ENCODE results near the gene TAC3.
"Not testable (repeated sequence)": the region's sequence is repeated elsewhere in the genome, so short reads cannot be mapped to it uniquely, and the experiment has no call there.

Gene TAC3

DNA sequence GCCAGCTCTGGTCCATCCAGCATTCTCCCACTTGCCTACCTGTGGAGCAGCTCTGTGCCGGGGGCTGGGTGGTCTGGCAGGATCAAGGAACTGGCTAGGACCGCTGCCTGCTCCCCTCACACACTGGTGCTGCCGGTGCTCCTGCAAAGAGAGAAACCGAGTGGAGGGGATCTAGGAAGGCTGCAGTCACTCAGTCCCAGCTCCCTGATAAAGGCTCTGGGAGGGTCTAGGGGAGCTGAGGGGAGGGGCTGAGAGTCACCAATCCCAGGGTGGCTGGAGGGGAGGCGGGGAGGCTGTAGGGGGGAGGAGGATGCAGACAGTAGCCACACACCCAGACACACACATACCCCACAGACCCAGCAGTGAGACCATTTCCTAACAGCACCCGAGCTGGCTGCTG is at the start of gene TAC3:
Gene TAC3, minus strand, starts transcription at position 182 of the 400 bp plus-strand sequence. CDS start 732 bp downstream, outside the sequence.
- no peak for DNase-seq (ENCODE audit: low read depth)

DNA sequence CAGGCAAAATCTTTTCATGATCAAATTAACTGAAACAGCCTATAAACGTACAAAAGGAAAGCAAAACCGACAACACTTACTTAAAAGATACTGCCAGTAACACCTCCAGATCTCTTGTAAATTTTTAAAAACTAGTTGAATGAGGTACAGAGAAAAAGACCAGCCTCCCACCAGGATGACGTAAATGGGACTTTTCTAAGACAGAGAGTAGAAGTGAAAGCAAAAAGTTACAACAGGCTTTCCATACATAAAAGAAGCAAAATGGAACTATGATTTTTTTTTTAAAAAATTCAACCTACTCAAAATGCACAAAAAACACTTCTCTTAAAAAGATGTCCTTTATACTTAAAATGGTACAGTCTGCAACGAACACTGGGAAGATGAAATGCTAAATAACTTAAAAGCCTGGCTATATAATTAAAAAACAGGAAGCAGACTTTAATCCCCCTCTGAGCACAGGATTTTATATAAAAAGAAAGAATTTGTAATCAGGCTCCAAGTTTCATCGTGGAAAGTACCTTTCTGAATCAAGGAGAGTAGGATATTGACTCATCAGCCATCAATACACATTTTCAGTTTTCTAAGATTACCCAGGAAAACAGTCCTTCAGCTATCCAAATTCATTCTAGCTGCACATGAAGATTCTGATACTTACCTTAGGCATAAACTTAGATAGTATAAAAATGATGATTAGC is 47.8 kb upstream of the TAC3 start:
- DNase-seq (ENCODE audit: low read depth), result no peak

DNA sequence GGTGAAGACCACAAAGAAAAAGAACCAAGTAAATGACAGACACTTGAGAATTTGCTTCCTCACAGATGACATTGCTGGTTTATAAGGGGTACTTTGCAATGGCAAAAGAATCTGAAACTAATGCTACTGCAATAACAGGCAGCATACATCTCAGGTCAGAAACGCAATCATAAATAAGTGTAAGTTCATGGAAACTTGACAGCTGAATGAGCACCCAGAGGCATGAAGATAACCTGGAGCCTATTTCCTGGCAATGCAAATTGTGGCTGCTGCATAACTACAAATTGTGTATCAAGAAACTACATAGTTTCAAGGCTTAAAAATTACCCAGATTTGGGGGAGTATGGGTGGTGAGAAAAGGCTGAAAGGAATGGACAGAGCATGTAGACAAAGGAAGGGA is 42.1 kb upstream of the TAC3 start:
- no peak for DNase-seq (ENCODE audit: low read depth)

DNA sequence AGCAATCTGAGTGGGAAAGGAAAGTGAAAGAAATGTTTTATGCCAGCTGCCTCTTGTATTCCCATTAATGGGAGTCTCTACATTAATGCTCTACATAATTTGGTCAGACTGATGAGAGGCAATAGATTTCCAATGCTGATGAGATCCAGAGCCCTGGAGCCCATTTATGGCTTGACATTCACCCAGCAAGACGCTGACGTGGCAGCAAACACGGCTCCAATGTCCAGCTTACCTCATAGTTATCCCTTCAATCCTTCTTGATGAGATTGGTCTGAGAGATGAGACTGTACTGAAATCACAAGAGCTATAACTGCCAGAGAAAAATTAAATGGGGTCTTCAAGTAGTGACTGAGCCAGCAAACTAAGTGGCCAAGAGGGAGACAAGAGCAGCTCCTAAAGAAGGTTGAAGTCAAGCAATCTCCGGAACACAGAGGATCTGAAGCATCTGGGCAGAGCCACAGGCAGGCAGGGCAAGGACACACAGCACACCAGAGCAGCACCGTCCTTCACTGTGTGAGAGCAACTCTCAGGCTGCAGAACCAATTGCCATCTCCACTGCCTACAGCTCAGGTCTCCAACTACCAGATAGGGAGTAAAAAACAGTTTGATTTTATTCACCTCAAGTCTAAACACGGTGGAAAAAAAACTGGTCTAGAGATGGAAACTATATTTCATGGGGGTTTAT is 40.9 kb upstream of the TAC3 start:
- no peak for DNase-seq (ENCODE audit: low read depth)

DNA sequence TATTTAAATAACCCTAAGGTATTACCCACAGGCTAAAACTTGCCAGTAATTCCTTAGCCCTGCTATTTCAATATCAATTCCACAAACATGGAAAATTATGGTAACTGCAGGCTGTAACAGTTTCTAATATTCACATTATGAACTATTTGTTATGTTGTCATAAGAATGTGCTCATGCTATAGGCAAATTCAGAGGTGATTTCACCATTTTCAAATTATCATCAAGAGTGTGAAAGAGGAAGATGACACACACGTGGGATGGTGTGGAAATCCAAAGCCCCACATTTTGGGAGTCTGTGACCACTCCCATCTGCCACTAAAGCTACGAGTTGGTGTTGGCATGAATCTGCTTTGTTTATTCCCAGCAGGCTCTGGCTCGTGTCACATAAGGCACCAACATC is 39.5 kb upstream of the TAC3 start:
- no peak for DNase-seq (ENCODE audit: low read depth)

DNA sequence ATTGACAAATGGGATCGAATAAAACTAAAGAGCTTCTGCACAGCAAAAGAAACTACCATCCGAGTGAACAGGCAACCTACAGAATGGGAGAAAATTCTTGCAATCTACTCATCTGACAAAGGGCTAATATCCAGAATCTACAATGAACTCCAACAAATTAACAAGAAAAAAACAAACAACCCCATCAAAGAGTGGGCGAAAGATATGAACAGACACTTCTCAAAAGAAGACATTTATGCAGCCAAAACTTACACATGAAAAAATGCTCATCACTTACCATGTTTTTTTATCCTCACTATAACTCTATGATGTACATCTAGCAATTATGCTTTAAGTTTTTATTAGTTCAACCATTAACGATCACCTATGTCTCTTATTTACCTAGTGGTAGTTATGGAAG is 37.6 kb upstream of the TAC3 start:
- DNase-seq (ENCODE audit: low read depth), result not testable (repeated sequence)

DNA sequence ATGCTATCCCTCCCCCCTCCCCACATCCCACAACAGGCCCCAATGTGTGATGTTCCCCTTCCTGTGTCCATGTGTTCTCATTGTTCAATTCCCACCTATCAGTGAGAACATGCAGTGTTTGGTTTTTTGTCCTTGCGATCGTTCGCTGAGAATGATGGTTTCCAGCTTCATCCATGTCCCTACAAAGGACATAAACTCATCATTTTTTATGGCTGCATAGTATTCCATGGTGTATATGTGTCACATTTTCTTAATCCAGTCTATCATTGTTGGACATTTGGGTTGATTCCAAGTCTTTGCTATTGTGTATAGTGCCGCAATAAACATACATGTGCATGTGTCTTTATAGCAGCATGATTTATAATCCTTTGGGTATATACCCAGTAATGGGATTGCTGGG is 36.8 kb upstream of the TAC3 start:
- not testable (repeated sequence) for DNase-seq (ENCODE audit: low read depth)

DNA sequence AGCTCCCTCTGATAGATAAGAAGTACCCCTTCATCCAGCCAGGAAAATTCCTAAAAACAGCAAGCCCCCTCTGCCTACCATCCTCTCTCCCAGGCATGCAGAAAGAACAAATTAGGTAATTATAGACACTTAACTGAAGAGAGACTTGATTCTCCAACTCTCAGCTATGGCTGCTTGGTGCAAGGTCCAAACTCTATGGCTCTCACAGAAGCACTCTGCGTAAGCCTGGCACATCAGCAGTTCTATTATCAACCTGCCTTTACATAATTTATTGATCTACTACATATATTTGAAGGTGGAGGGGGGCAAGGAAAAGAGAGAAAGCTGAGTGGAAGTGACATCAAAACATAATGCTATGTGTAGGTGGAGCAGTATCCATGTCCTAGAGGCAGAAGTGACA is 34.7 kb upstream of the TAC3 start:
- no peak for DNase-seq (ENCODE audit: low read depth)

DNA sequence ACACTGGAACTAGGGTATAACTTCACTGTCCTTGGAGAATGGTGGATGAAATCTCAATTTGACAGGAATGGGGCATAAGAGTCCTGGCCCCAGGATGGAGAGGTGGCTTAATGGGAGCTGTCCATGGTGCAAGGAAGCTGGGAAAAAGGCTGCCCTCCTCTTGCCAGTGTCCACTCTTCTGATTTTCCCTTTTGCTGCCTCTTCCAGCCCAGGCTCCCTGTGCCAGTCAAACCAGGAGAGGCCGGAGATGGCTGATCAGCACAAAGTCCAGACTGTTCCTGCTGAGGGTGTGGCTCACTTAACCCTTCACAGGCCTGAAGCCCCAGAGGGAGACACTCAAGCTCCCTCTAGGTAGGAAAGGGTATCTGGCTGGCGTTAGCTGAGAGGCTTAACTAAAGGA is 33.6 kb upstream of the TAC3 start, which contains the start of gene MYO1A:
Gene MYO1A, minus strand, starts transcription at position 240 of the 400 bp plus-strand sequence. CDS start 1,806 bp downstream, outside the sequence.
- DNase-seq (ENCODE audit: low read depth), result no peak

DNA sequence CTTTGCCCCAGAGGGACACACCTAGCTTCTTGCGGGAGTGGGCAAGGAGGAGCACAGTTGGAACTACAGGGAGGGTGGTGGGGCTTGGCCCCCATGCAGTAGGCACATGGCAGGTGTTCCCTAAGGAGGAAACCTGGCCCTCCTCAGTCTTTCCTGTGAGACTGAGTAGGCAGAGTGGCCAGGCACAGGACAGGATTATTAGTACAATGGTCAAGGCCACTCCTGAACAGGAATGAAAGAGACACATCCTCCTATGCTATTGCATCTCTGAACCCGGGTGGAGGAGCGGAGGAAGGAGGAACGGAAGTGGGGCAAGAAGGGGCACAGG is 32.8 kb upstream of the TAC3 start:
- DNase-seq (ENCODE audit: low read depth), result no peak

DNA sequence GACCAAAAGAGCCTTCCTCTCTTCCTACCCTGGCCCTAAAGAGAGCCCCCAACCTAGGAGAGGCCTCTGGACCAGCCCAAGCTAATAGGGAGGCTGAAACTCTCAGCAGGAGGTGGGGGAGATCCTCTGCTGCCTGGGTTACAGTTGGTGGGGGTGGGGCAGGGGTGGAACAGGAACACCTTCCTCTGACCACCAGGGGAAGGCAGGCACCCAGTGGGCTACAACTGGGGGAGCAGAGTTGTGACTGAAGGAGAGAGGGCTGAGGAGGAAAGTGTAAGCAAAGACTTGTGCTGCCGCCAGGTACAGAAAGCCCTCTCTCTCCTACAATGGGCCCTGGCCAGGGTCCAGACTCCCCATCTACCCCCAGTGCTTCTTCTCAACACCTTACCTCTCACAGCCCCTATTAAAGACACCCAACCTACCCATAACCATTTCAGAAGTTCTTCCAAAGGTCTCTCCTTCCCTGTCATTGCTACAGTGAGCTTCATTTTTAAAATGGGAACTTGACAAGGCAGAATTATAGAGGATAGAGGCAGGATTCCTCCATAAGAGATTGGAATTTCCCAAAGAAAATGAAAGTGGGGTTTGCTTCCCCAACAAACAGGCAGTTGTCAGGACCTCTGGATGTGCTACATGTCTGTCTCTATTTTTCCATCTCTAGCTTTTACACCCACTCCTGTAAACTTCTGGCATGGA is 32.2 kb upstream of the TAC3 start:
- DNase-seq (ENCODE audit: low read depth), result no peak

DNA sequence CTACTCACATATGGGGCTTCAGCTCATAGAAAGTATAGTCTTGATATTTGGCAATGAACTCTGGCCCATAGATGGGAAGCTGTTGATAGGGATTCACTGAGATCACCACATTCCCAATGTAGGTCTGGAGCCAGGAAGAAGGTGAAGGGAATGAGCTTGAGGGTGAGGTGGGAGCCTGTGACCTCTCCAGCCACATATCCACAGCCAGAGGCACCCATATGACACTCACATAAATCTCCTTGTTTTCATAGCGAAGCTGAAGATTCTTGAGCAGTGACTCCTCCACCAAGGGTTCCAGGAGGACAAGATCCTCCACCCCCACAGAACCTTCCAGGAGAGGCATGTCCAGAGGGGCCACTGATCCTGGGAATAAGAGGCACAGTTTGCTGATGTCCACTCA is 31.7 kb upstream of the TAC3 start:
- DNase-seq (ENCODE audit: low read depth), result peak; percentile 32

DNA sequence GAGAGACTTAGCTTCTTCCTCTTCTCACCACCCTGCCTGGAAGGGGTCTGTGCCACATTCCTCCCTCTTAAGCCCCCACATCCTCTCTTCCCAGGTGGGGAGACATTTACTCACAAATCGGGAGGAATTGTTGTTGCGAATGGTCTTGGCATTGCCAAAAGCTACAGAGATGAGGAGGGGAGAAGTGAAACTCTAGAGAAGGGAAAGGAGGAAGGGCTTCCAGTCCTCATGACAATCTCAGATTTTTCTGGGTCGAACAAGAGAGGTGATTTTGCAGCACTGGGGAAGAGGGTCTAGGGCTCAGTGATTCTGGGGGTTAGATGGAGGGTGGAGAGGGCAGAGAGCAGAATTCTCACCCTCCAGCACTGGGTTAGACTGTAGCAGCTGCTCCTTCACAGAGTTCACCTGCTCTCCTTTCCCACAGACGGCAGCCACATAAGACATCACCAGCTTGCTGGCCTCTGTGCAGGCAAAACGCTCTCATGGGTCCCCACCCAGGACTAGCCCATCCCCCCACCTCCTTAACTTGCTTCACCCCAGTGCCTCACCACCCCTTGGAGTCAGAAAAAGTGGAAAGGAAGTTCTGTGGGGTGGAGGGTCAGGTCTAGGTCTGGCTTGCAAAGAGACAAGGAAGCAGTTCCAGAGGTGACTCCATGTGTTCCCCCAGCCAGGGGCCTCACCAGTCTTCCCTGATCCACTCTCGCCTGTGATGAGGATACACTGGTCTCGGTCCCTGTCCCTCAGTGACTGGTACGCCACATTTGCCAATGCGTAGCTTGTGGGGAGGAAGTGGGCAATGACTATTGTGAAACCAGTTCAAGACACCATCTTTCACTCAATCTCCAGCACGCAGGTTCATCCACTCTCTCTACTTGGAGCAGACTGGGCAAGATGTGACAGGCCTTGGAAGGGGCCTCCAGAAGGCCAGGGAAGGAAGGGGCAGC is 30.9 kb upstream of the TAC3 start:
- no peak for DNase-seq (ENCODE audit: low read depth)

DNA sequence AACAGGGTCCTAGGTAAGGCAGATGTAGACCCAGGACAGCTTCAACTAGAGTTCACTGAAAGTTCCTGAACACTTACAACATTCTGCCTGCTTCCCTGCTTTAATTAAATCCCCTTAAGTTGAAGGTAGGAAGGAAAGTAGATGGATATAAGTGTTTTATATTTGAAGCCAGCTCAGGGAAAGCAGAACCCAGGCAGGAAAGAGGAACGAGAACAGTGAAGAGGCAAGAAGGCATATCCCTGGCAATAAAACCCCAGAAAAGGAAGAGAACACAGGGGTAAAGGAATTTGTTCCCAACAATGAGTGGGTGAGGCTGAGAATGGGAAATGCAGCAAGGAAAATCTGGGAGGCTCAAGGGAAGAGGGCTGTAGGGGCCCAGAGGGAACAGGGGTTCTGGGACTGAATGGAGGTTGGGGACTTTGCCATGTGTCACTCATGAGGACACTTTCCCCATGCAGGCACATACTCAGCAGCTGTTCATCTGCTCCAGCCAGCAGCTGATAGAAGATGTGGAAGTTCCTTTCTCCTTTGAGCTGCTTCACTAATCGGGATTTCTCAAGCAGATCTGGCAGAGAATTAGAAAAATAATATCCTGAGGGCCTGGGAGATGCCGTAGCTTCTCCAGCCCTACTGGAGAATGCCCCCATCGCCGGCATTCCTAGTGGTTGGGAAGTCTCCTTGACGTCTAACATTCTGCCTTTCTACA is 29.9 kb upstream of the TAC3 start:
- DNase-seq (ENCODE audit: low read depth), result no peak

DNA sequence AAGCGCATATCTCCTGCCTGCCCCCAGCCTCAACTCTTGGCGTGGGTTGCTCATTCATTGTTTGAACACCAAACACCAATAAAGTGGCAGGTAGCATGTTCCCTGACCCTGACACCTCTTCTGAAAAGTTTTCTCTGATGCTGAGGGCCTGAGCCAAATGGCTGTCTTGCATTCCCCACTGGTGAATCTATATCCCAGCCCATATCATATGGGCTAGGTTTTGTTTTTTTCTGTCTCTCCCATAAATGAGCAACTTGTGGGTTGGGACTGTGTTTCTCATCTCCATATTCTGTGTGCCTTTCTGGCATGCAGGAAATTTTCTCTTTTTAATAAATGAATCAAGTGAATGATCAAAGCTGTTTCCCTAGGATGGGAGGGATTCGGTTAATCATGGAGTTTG is 28.6 kb upstream of the TAC3 start:
- DNase-seq (ENCODE audit: low read depth), result no peak

DNA sequence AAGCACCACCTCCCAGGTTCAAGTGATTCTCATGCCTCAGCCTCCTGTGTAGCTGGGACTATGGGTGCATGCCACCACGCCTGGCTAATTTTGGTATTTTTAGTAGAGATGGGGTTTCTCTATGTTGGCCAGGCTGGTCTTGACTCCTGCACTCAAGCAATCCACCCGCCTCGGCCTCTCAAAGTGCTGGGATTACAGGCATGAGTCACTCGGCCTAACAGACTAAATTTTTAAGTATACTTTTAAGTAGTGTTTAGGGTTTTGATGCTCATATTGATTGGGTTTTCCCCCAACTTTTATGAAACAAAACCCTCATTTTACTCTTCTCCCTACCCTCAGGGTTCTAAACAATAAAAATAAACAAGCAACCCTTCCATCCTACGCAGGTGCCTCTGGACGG is 28.1 kb upstream of the TAC3 start:
- DNase-seq (ENCODE audit: low read depth), result no peak

DNA sequence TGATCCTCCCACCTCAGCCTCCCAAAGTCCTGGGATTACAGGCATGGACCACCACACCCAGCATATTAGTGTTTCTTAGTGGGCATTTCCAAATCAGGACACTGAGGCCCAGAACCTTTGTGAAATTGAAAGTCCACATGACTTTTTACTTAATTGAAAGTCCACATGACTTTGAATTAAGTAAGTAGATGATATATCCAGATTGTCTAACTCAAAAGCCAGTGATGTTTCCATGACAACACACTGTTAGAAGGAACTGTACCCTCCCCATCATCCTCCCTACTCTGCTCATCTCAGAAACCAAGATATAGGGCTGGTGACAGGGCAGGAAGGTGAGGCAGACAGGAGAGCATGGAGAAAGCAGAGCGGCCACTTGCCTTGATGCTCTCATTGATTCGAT is 26.4 kb upstream of the TAC3 start:
- no peak for DNase-seq (ENCODE audit: low read depth)

DNA sequence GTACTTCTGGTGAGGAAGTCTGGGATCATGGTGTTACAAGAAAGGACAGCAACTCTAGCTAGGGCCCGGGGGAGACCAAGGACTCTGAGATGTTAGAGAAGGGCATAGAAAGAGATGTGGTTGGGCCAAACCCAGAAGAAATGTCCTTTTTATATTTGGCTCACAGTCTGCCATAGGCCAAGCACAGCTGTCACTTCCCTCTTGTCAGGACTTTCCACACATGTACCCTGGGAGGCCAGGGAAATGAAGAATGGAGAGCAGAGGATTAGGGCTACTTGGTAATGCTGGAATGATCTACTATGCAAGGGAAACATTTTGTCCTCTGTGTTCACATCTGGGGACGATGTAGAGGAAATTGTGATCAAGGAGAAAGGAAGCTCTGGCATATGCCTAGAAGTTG is 24.4 kb upstream of the TAC3 start:
- no peak for DNase-seq (ENCODE audit: low read depth)

DNA sequence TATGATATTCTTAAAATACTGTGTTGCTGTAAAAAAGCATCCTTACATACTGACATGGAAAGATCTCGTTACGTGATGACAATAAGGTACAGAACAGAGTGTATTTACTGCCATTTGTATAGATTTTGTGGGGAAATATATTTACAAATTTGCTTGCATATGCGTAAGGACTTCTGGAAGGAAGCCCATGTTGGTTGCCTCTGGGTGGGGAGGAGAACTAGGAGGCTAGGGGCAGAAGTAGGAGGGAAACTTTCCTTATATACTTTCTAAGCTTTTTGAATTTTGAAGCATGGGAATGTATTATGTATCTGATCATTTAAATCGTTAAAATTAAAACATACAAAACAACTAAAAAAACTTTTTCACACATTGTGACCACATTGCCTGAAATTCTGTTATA is 23.9 kb upstream of the TAC3 start:
- no peak for DNase-seq (ENCODE audit: low read depth)

DNA sequence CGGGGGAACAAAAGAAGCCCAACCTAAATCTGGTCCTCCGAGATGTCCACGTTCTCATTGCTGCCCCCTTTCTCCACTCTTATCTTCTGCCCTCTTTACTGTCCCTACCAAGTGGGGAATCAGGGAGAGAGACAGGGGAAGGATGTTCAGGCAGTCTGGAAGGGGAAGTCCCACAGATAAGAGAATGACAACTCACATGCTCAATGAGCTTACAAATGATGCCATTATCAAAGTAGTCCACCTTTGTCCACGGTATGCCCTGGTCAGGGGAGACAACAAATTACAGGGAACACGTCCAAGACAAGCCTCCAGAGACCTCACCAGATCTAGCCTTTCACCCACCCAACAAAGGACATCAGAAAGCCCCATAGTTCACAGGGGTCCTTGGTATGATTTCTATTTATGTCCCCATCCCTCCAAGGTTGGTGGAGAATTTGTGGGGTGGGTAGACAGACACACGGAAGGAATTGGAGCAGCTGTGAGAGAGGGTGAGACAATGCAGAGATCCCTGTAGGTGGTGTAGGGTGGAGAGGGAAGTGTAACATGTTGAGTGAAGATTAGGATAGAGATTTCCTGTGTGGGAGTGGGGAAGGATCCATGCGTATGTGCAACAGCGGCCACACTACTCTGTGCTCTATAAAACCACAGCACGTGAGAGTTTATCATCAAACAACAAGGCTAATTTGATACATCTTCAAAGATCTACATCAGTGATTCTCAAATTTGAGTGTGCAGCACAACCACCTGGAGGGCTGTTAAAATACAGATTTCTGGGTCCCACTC is 22.9 kb upstream of the TAC3 start:
- no peak for DNase-seq (ENCODE audit: low read depth)

DNA sequence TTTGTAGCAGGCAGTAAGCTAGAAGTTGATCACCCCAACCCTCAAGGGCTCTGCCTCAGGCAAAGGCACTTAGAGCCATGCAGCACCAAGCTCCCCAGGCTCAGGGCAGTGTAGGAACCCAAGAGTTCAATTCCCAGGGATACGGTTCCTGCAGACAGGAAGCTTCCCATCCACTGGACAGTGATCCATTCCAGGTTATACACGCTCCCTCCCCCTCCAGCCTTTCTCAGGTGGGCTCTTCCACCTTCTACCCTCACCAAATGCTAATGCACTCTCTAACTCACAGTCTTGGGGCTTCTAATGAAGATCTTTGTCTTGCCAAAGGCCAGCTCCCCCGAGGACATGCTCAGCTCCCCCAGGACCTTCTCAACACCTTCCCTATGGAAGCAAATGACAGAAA is 20.9 kb upstream of the TAC3 start:
- no peak for DNase-seq (ENCODE audit: low read depth)
